Transverse colon (tissue), 3 donors: Measurements from ENCODE around the gene WASF2.

Experiments
- EP300 ChIP-seq: sonication (generic); formaldehyde crosslinking; IDR thresholded peaks from one replicate; pipeline ENCODE4 v1.6.1; 2017; ENCODE audit warnings: antibody characterized with exemption, low read depth
- POLR2A ChIP-seq: fragments of 450-650 bp; IDR thresholded peaks from one replicate; pipeline ENCODE4 v1.6.1; 2016; ENCODE audit warnings: antibody characterized with exemption, mild to moderate bottlenecking, moderate library complexity
- TF ChIP-seq, protein P1 (sequence below), 5 experiments: fragments of 200-600 bp in 3 of 5; fragments of 450-650 bp in 2 of 5; sonication (generic) in 3 of 5; IDR thresholded peaks; 1 replicate in 2 of 5; 2 replicates in 3 of 5; pipeline ENCODE4 v1.5.1; 2016 to 2017; ENCODE audit warnings: antibody characterized with exemption in 5 of 5, inconsistent platforms in 3 of 5, mild to moderate bottlenecking in 2 of 5, moderate library complexity in 1 of 5

DNA sequence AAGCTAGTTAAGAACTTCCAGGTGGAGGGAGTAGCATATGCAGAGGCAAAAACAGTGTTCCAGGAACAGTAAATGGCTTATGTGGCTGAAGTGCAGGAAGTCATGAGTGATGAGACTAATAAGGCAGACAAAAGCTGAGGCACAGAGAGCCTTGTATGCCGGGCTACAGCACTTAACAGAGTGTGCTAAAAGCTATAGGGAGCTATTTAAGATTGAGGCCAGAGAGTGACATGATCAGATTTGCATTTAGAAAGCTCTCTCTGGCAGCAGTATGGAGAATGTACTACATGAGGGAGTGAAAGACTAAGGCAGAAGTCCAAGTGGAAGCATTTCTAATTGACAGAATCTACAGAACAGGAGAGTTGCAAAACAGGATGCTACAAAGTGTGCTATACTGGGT is 38.6 kb downstream of the WASF2 start:
- TF ChIP-seq, protein P1, sequence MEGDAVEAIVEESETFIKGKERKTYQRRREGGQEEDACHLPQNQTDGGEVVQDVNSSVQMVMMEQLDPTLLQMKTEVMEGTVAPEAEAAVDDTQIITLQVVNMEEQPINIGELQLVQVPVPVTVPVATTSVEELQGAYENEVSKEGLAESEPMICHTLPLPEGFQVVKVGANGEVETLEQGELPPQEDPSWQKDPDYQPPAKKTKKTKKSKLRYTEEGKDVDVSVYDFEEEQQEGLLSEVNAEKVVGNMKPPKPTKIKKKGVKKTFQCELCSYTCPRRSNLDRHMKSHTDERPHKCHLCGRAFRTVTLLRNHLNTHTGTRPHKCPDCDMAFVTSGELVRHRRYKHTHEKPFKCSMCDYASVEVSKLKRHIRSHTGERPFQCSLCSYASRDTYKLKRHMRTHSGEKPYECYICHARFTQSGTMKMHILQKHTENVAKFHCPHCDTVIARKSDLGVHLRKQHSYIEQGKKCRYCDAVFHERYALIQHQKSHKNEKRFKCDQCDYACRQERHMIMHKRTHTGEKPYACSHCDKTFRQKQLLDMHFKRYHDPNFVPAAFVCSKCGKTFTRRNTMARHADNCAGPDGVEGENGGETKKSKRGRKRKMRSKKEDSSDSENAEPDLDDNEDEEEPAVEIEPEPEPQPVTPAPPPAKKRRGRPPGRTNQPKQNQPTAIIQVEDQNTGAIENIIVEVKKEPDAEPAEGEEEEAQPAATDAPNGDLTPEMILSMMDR (IDR thresholded peaks at IDR 0.05), result no peak
- TF ChIP-seq POLR2A, result no peak
- no peak for TF ChIP-seq EP300
